SK-N-SH treated with all-trans-retinoic acid at 6 μM for 48 hours (cell line): ENCODE data around the gene STYK1.

ENCODE experiments used
- ATAC-seq: fragments of 200-7000 bp; cut with Tn5 transposase; 3 replicates; pipeline ENCODE4 v1.9.1; 2020; ENCODE audit warnings: mild to moderate bottlenecking, moderate library complexity
- ARNTL ChIP-seq: fragments of 450-650 bp; formaldehyde crosslinking; IDR thresholded peaks from 2 replicates; pipeline ENCODE4 v1.5.0; 2020; ENCODE audit warnings: low read depth, mild to moderate bottlenecking, moderate library complexity, borderline replicate concordance
- BACH2 ChIP-seq: fragments of 250-450 bp; sonication (Bioruptor Pico); IDR thresholded peaks from 2 replicates; pipeline ENCODE4 v1.9.0; 2021; ENCODE audit warnings: mild to moderate bottlenecking, borderline replicate concordance
- ESRRG ChIP-seq: fragments of 250-450 bp; sonication (Bioruptor Pico); IDR thresholded peaks from 2 replicates; pipeline ENCODE4 v1.6.1; 2021; ENCODE audit warnings: mild to moderate bottlenecking
- GLIS3 ChIP-seq: fragments of 250-450 bp; sonication (Bioruptor Pico); IDR thresholded peaks from 2 replicates; pipeline ENCODE4 v1.5.0; 2020; ENCODE audit warnings: mild to moderate bottlenecking, moderate library complexity
- OSR1 ChIP-seq: fragments of 250-450 bp; sonication (Bioruptor Pico); IDR thresholded peaks from 2 replicates; pipeline ENCODE4 v1.8.0; 2022; ENCODE audit warnings: moderate library complexity, mild to moderate bottlenecking, inconsistent platforms
- PATZ1 ChIP-seq: fragments of 250-450 bp; sonication (Bioruptor Pico); IDR thresholded peaks from 2 replicates; pipeline ENCODE4 v1.8.0; 2020; ENCODE audit warnings: mild to moderate bottlenecking, moderate library complexity, borderline replicate concordance
- PPARA ChIP-seq: fragments of 250-450 bp; sonication (Bioruptor Pico); IDR thresholded peaks from 2 replicates; pipeline ENCODE4 v1.5.0; 2020; ENCODE audit warnings: mild to moderate bottlenecking, borderline replicate concordance
- RARB ChIP-seq: fragments of 250-450 bp; sonication (Bioruptor Pico); IDR thresholded peaks from 2 replicates; pipeline ENCODE4 v1.8.0; 2021; ENCODE audit warnings: mild to moderate bottlenecking, moderate library complexity
- TCF4 ChIP-seq: fragments of 250-450 bp; sonication (Bioruptor Pico); IDR thresholded peaks from 2 replicates; pipeline ENCODE4 v1.8.0; 2021; ENCODE audit warnings: mild to moderate bottlenecking, moderate library complexity, borderline replicate concordance
- ZFP3 ChIP-seq: fragments of 250-450 bp; sonication (Bioruptor Pico); IDR thresholded peaks from 2 replicates; pipeline ENCODE4 v1.5.0; 2020; ENCODE audit warnings: mild to moderate bottlenecking, moderate library complexity
- ZFP30 ChIP-seq: fragments of 450-650 bp; formaldehyde crosslinking; IDR thresholded peaks from 2 replicates; pipeline ENCODE4 v1.5.0; 2022; ENCODE audit warnings: mild to moderate bottlenecking, moderate library complexity
- ZNF70 ChIP-seq: fragments of 450-650 bp; formaldehyde crosslinking; IDR thresholded peaks from 2 replicates; pipeline ENCODE4 v1.5.0; 2020; ENCODE audit warnings: mild to moderate bottlenecking, moderate library complexity
- ZNF8 ChIP-seq: fragments of 450-650 bp; formaldehyde crosslinking; IDR thresholded peaks from 2 replicates; pipeline ENCODE4 v1.5.0; 2020; ENCODE audit warnings: mild to moderate bottlenecking, moderate library complexity
- TF ChIP-seq, protein P1 (sequence below): fragments of 250-450 bp; sonication (Bioruptor Pico); IDR thresholded peaks from 2 replicates; pipeline ENCODE4 v1.5.1; 2020; ENCODE audit warnings: low read depth, mild to moderate bottlenecking, moderate library complexity
- TF ChIP-seq, protein P2 (sequence below): fragments of 250-450 bp; sonication (Bioruptor Pico); IDR thresholded peaks from 2 replicates; pipeline ENCODE4 v1.5.1; 2021; ENCODE audit warnings: mild to moderate bottlenecking, moderate library complexity
- TF ChIP-seq, protein P3 (sequence below): fragments of 250-450 bp; sonication (Bioruptor Pico); IDR thresholded peaks from 2 replicates; pipeline ENCODE4 v1.8.0; 2021; ENCODE audit warnings: low read depth, mild to moderate bottlenecking, moderate library complexity, borderline replicate concordance
- TF ChIP-seq, protein P4 (sequence below): fragments of 250-450 bp; sonication (Bioruptor Pico); IDR thresholded peaks from 2 replicates; pipeline ENCODE4 v1.5.0; 2020; ENCODE audit warnings: mild to moderate bottlenecking, moderate library complexity

The STYK1 gene

DNA sequence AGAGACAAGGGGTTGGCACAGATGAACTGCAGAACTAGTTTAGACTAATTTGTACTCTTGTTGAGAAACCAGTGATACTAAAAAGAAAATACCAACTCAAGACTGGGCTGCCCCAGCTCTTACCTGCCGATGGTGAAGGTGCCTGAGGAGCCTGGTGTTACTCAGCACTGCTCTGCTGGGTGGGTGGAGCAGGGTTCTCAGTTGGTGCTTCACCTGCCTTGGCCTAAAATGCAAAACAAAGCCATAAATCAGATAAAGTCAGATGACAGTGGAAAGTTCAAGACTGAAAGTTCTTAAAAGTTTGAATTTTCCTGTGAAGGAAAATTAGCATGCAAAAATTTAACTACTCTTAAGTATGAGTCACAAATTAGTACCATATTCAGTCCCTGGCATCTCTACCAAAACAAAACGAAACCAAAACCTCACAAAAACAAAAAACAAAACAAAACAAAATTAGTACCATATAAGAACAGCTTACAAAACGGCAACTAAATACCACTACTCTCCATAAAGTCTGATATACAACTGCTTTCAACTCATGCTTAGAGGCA lies 27.4 kb upstream of the STYK1 start:
- TF ChIP-seq, protein P1, sequence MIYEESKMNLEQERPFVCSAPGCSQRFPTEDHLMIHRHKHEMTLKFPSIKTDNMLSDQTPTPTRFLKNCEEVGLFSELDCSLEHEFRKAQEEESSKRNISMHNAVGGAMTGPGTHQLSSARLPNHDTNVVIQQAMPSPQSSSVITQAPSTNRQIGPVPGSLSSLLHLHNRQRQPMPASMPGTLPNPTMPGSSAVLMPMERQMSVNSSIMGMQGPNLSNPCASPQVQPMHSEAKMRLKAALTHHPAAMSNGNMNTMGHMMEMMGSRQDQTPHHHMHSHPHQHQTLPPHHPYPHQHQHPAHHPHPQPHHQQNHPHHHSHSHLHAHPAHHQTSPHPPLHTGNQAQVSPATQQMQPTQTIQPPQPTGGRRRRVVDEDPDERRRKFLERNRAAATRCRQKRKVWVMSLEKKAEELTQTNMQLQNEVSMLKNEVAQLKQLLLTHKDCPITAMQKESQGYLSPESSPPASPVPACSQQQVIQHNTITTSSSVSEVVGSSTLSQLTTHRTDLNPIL, result no peak
- TF ChIP-seq, protein P2, sequence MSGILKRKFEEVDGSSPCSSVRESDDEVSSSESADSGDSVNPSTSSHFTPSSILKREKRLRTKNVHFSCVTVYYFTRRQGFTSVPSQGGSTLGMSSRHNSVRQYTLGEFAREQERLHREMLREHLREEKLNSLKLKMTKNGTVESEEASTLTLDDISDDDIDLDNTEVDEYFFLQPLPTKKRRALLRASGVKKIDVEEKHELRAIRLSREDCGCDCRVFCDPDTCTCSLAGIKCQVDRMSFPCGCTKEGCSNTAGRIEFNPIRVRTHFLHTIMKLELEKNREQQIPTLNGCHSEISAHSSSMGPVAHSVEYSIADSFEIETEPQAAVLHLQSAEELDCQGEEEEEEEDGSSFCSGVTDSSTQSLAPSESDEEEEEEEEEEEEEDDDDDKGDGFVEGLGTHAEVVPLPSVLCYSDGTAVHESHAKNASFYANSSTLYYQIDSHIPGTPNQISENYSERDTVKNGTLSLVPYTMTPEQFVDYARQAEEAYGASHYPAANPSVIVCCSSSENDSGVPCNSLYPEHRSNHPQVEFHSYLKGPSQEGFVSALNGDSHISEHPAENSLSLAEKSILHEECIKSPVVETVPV (CRISPR knock-in tag), result no peak
- TF ChIP-seq, protein P3, sequence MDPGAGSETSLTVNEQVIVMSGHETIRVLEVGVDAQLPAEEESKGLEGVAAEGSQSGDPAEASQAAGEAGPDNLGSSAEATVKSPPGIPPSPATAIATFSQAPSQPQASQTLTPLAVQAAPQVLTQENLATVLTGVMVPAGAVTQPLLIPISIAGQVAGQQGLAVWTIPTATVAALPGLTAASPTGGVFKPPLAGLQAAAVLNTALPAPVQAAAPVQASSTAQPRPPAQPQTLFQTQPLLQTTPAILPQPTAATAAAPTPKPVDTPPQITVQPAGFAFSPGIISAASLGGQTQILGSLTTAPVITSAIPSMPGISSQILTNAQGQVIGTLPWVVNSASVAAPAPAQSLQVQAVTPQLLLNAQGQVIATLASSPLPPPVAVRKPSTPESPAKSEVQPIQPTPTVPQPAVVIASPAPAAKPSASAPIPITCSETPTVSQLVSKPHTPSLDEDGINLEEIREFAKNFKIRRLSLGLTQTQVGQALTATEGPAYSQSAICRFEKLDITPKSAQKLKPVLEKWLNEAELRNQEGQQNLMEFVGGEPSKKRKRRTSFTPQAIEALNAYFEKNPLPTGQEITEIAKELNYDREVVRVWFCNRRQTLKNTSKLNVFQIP (CRISPR knock-in tag), result no peak
- TF ChIP-seq PATZ1 (CRISPR knock-in tag) (no peak), ARNTL (no peak), GLIS3 (CRISPR knock-in tag) (no peak), ZNF8 (no peak), ESRRG (CRISPR knock-in tag) (no peak)
- TF ChIP-seq, protein P4, sequence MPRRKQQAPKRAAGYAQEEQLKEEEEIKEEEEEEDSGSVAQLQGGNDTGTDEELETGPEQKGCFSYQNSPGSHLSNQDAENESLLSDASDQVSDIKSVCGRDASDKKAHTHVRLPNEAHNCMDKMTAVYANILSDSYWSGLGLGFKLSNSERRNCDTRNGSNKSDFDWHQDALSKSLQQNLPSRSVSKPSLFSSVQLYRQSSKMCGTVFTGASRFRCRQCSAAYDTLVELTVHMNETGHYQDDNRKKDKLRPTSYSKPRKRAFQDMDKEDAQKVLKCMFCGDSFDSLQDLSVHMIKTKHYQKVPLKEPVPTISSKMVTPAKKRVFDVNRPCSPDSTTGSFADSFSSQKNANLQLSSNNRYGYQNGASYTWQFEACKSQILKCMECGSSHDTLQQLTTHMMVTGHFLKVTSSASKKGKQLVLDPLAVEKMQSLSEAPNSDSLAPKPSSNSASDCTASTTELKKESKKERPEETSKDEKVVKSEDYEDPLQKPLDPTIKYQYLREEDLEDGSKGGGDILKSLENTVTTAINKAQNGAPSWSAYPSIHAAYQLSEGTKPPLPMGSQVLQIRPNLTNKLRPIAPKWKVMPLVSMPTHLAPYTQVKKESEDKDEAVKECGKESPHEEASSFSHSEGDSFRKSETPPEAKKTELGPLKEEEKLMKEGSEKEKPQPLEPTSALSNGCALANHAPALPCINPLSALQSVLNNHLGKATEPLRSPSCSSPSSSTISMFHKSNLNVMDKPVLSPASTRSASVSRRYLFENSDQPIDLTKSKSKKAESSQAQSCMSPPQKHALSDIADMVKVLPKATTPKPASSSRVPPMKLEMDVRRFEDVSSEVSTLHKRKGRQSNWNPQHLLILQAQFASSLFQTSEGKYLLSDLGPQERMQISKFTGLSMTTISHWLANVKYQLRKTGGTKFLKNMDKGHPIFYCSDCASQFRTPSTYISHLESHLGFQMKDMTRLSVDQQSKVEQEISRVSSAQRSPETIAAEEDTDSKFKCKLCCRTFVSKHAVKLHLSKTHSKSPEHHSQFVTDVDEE (CRISPR knock-in tag), result no peak
- TF ChIP-seq, all 23 proteins: peak for 0
- no peak for ATAC-seq

DNA sequence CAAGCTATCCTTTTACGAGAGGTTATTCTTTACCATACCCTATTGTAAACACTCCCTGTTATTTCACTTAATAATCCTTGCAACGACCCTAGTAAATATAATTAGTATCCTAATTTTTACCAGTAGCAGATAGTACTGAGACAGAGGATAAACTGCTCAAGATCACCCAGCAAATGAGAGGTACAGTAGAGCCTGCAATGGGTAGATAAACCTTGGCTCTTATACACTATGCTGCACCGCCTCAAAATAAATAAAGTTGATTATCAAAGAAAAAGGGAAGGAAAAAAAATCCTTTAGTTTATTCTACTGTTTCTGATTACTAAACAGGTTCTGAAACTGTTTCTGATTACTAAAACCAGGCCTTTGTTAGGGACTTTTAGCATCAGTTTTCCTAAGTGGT lies 26.7 kb upstream of the STYK1 start:
- ATAC-seq, result no peak
- TF ChIP-seq ZFP30 (CRISPR knock-in tag) (no peak), ZFP3 (no peak), TCF4 (CRISPR knock-in tag) (no peak), PATZ1 (CRISPR knock-in tag) (no peak), BACH2 (CRISPR knock-in tag) (no peak), RARB (CRISPR knock-in tag) (no peak), OSR1 (CRISPR knock-in tag) (no peak), PPARA (no peak), ZNF70 (CRISPR knock-in tag) (no peak)
- TF ChIP-seq, protein P3 (CRISPR knock-in tag), result no peak
- TF ChIP-seq, protein P2 (CRISPR knock-in tag), result no peak
- TF ChIP-seq, protein P4 (CRISPR knock-in tag), result no peak
